Measurements from ENCODE around the gene KCNH8.

KCNH8 gene

DNA sequence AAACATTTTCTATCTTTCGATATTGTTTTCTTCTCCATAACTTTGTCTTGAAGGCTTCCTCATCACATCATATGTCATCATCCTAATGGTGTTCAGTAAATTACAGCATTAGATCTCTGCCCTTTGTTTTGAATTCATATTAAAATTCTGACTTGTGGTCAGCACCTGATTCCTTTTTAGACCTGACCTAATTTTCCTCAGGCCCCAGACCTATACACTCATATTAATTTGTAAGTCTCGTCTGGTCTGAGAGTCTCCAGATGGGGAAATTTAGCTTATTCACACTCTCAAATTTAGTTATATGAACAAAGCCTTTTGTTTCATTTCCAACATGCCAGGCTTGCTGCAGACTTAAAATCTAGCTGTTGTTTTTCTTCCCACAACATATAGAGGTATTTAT is 248.4 kb downstream of the KCNH8 start:
- WGBS = no CpG with 5 or more reads among the region's 2 CpGs

DNA sequence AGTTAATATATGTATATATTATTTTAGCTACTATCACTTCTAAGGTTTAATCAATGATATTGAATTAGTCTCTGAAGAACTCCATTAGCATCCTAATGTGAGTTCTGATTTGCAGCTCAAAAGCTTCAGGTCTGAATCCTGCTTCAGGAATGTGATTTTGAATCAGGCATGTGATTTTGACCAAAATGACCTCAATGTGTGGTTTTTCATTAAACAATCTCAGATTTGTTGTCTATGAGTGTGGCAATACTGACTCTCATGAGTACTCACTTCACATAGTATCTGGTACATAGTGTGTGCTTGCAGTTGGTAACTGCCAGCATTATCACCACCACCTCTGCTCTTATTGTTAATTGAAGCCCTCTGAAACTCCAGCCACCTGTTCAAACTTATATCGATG is 251.0 kb downstream of the KCNH8 start:
- H3K4me1 ChIP-seq (ENCODE audit: control insufficient read depth, insufficient read depth, low read depth, low read length) = no peaks in the 10 kb centered on the region
- no peak overlapping the region for H2BK120ac ChIP-seq (ENCODE audit: low read depth, low read length)
- H3K14ac ChIP-seq (ENCODE audit: low read length in 2 of 2) = no peak overlapping the region
- no peak overlapping the region for H3K9ac ChIP-seq (ENCODE audit: low read length)
- DNase-seq = no peak
- H3K36me3 ChIP-seq (ENCODE audit: control insufficient read depth in 1 of 2, insufficient read depth in 2 of 2, low read depth in 1 of 2, low read length in 2 of 2) = no peaks in the 10 kb centered on the region
- no peaks in the 10 kb centered on the region for H3K79me1 ChIP-seq (replicated peaks; ENCODE audit: low read length, poor library complexity, severe bottlenecking)
- H3K23ac ChIP-seq (ENCODE audit: low read length in 2 of 2) = no peak overlapping the region
- no peak overlapping the region for H4K91ac ChIP-seq (ENCODE audit: low read length)
- no peak overlapping the region for H2BK15ac ChIP-seq (ENCODE audit: low read depth, poor library complexity, severe bottlenecking)
- no peak overlapping the region for H2AFZ ChIP-seq (ENCODE audit: low read depth, low read length)
- H4K8ac ChIP-seq (ENCODE audit: low read length) = no peak overlapping the region
- no peak overlapping the region for H3K4me3 ChIP-seq (ENCODE audit: insufficient read depth in 1 of 2, low read depth in 1 of 2, low read length in 2 of 2)
- H2BK5ac ChIP-seq (ENCODE audit: low read depth, low read length, poor library complexity, severe bottlenecking) = no peak overlapping the region
- H2AK5ac ChIP-seq (ENCODE audit: low read length, severe bottlenecking) = no peak overlapping the region
- H3K27ac ChIP-seq (ENCODE audit: low read length, poor library complexity, severe bottlenecking) = no peak overlapping the region
- no peak overlapping the region for H2BK12ac ChIP-seq (ENCODE audit: low read length in 2 of 2)
- H3K9me3 ChIP-seq (ENCODE audit: control insufficient read depth, low read length) = no peaks in the 10 kb centered on the region
- H3K4ac ChIP-seq (ENCODE audit: low read depth in 1 of 2, low read length in 2 of 2) = no peak overlapping the region
- H3K4me2 ChIP-seq (ENCODE audit: low read length, poor library complexity, severe bottlenecking) = no peak overlapping the region
- no peaks in the 10 kb centered on the region for H3K27me3 ChIP-seq (ENCODE audit: control insufficient read depth in 1 of 2, insufficient read depth in 1 of 2, low read length in 2 of 2)
- H3K18ac ChIP-seq (ENCODE audit: low read depth in 1 of 2, low read length in 2 of 2) = no peak overlapping the region
- 75% methylated on average over 1 of the region's 1 CpG for WGBS

More for the DNA sequence above, 248.4 kb downstream of the KCNH8 start:
- no peak overlapping the region for H4K8ac ChIP-seq (ENCODE audit: low read length)
- no peak overlapping the region for H2BK5ac ChIP-seq (ENCODE audit: low read depth, low read length, poor library complexity, severe bottlenecking)
- no peak overlapping the region for H2BK15ac ChIP-seq (ENCODE audit: low read depth, poor library complexity, severe bottlenecking)
- H3K4me2 ChIP-seq (ENCODE audit: low read length, poor library complexity, severe bottlenecking) = no peak overlapping the region
- H3K9me3 ChIP-seq (ENCODE audit: control insufficient read depth, low read length) = no peaks in the 10 kb centered on the region
- H3K4me1 ChIP-seq (ENCODE audit: control insufficient read depth, insufficient read depth, low read depth, low read length) = no peaks in the 10 kb centered on the region
- H3K23ac ChIP-seq (ENCODE audit: low read length in 2 of 2) = no peak overlapping the region
- no peak overlapping the region for H3K4ac ChIP-seq (ENCODE audit: low read depth in 1 of 2, low read length in 2 of 2)
- no peak overlapping the region for H3K27ac ChIP-seq (ENCODE audit: low read length, poor library complexity, severe bottlenecking)
- no peak for DNase-seq
- H4K91ac ChIP-seq (ENCODE audit: low read length) = no peak overlapping the region
- no peak overlapping the region for H3K9ac ChIP-seq (ENCODE audit: low read length)
- H3K27me3 ChIP-seq (ENCODE audit: control insufficient read depth in 1 of 2, insufficient read depth in 1 of 2, low read length in 2 of 2) = no peaks in the 10 kb centered on the region
- no peaks in the 10 kb centered on the region for H3K79me1 ChIP-seq (replicated peaks; ENCODE audit: low read length, poor library complexity, severe bottlenecking)
- no peak overlapping the region for H3K4me3 ChIP-seq (ENCODE audit: insufficient read depth in 1 of 2, low read depth in 1 of 2, low read length in 2 of 2)
- H2BK120ac ChIP-seq (ENCODE audit: low read depth, low read length) = no peak overlapping the region
- no peaks in the 10 kb centered on the region for H3K36me3 ChIP-seq (ENCODE audit: control insufficient read depth in 1 of 2, insufficient read depth in 2 of 2, low read depth in 1 of 2, low read length in 2 of 2)
- no peak overlapping the region for H2AK5ac ChIP-seq (ENCODE audit: low read length, severe bottlenecking)
- H3K14ac ChIP-seq (ENCODE audit: low read length in 2 of 2) = no peak overlapping the region
- no peak overlapping the region for H2BK12ac ChIP-seq (ENCODE audit: low read length in 2 of 2)
- no peak overlapping the region for H3K18ac ChIP-seq (ENCODE audit: low read depth in 1 of 2, low read length in 2 of 2)
- H2AFZ ChIP-seq (ENCODE audit: low read depth, low read length) = no peak overlapping the region

DNA sequence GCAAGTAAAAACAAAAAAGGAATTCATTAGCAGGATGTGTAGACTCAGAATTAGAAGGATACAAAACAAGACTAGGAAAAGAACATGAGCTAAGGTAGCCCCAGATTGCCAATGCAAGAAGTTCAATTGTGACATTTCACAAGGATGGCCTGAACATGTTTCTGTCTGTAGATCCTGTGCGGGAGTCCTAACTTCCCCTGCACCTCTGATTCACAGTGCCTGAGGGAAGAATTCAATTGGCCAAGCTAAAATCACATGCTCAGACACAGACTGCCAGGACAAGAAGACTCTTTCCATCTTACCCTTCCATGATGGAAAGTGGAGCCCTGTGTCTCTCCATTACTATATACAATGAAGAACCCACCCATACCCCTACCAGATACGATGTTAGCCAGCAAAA is 251.5 kb downstream of the KCNH8 start:
- H2AFZ ChIP-seq (ENCODE audit: low read depth, low read length) = no peak overlapping the region
- H3K79me1 ChIP-seq (replicated peaks; ENCODE audit: low read length, poor library complexity, severe bottlenecking) = no peaks in the 10 kb centered on the region
- no peak overlapping the region for H3K4me2 ChIP-seq (ENCODE audit: low read length, poor library complexity, severe bottlenecking)
- no peak overlapping the region for H3K9ac ChIP-seq (ENCODE audit: low read length)
- H4K91ac ChIP-seq (ENCODE audit: low read length) = no peak overlapping the region
- H3K18ac ChIP-seq (ENCODE audit: low read depth in 1 of 2, low read length in 2 of 2) = no peak overlapping the region
- no peaks in the 10 kb centered on the region for H3K9me3 ChIP-seq (ENCODE audit: control insufficient read depth, low read length)
- H3K23ac ChIP-seq (ENCODE audit: low read length in 2 of 2) = no peak overlapping the region
- no peak overlapping the region for H3K14ac ChIP-seq (ENCODE audit: low read length in 2 of 2)
- H2BK120ac ChIP-seq (ENCODE audit: low read depth, low read length) = no peak overlapping the region
- no peaks in the 10 kb centered on the region for H3K36me3 ChIP-seq (ENCODE audit: control insufficient read depth in 1 of 2, insufficient read depth in 2 of 2, low read depth in 1 of 2, low read length in 2 of 2)
- no peaks in the 10 kb centered on the region for H3K4me1 ChIP-seq (ENCODE audit: control insufficient read depth, insufficient read depth, low read depth, low read length)
- DNase-seq = no peak
- H4K8ac ChIP-seq (ENCODE audit: low read length) = no peak overlapping the region
- no peak overlapping the region for H2BK5ac ChIP-seq (ENCODE audit: low read depth, low read length, poor library complexity, severe bottlenecking)
- no peaks in the 10 kb centered on the region for H3K27me3 ChIP-seq (ENCODE audit: control insufficient read depth in 1 of 2, insufficient read depth in 1 of 2, low read length in 2 of 2)
- H2BK12ac ChIP-seq (ENCODE audit: low read length in 2 of 2) = no peak overlapping the region
- H3K4me3 ChIP-seq (ENCODE audit: insufficient read depth in 1 of 2, low read depth in 1 of 2, low read length in 2 of 2) = no peak overlapping the region
- H2BK15ac ChIP-seq (ENCODE audit: low read depth, poor library complexity, severe bottlenecking) = no peak overlapping the region
- H2AK5ac ChIP-seq (ENCODE audit: low read length, severe bottlenecking) = no peak overlapping the region
- no peak overlapping the region for H3K4ac ChIP-seq (ENCODE audit: low read depth in 1 of 2, low read length in 2 of 2)
- H3K27ac ChIP-seq (ENCODE audit: low read length, poor library complexity, severe bottlenecking) = no peak overlapping the region
- WGBS = 94% methylated on average over 1 of the region's 2 CpGs

DNA sequence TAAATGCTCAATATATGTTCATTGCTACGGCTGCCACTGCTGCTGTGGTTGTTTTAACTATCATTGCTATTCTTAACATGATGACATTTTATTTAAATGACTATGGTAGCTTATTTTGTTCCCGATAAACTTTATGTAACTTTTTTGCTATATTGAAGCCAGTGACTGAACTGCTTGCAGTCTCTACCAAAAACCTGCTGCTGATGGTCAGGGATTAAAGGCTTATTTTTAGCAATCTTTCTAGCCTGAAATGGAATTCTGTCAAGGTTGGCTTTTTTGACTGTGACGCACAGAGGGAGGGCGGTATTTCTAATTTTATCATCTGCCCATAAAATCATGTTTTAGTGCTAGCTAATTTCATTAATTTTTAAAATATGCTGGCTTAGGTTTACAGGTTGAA is 271.8 kb downstream of the KCNH8 start:
- Histone ChIP-seq H3K4me3 (ENCODE audit: insufficient read depth in 1 of 2, low read depth in 1 of 2, low read length in 2 of 2) (no peak overlapping the region), H2BK15ac (ENCODE audit: low read depth, poor library complexity, severe bottlenecking) (no peak overlapping the region), H3K4me2 (ENCODE audit: low read length, poor library complexity, severe bottlenecking) (no peak overlapping the region), H3K9ac (ENCODE audit: low read length) (no peak overlapping the region), H2BK12ac (ENCODE audit: low read length in 2 of 2) (no peak overlapping the region), H4K91ac (ENCODE audit: low read length) (no peak overlapping the region), H3K79me1 (replicated peaks; ENCODE audit: low read length, poor library complexity, severe bottlenecking) (no peaks in the 10 kb centered on the region), H4K8ac (ENCODE audit: low read length) (no peak overlapping the region), H2AK5ac (ENCODE audit: low read length, severe bottlenecking) (no peak overlapping the region), H3K4ac (ENCODE audit: low read depth in 1 of 2, low read length in 2 of 2) (no peak overlapping the region), H3K14ac (ENCODE audit: low read length in 2 of 2) (no peak overlapping the region), H3K36me3 (ENCODE audit: control insufficient read depth in 1 of 2, insufficient read depth in 2 of 2, low read depth in 1 of 2, low read length in 2 of 2) (no peaks in the 10 kb centered on the region), H3K27me3 (ENCODE audit: control insufficient read depth in 1 of 2, insufficient read depth in 1 of 2, low read length in 2 of 2) (no peaks in the 10 kb centered on the region), H3K27ac (ENCODE audit: low read length, poor library complexity, severe bottlenecking) (no peak overlapping the region), H2AFZ (ENCODE audit: low read depth, low read length) (no peak overlapping the region), H2BK5ac (ENCODE audit: low read depth, low read length, poor library complexity, severe bottlenecking) (no peak overlapping the region), H3K23ac (ENCODE audit: low read length in 2 of 2) (no peak overlapping the region), H3K9me3 (ENCODE audit: control insufficient read depth, low read length) (no peaks in the 10 kb centered on the region), H3K18ac (ENCODE audit: low read depth in 1 of 2, low read length in 2 of 2) (no peak overlapping the region), H2BK120ac (ENCODE audit: low read depth, low read length) (no peak overlapping the region), H3K4me1 (ENCODE audit: control insufficient read depth, insufficient read depth, low read depth, low read length) (no peaks in the 10 kb centered on the region)
- DNase-seq = no peak
- 96% methylated on average over 3 of the region's 4 CpGs for WGBS

Data from mesenchymal stem cell (in vitro differentiated cells and primary cell).